Suprapubic skin (tissue), 4 donors: ENCODE data around the gene MCTP2. TPM values are rescaled to one million over a fixed set of nuclear protein-coding genes. Genes with fewer than 3 reads are reported as not detected.

ENCODE experiments used
- DNase-seq, 2 donors: peaks; one replicate each; pipeline ENCODE4 v3.0.0-alpha.2; 2019; ENCODE audit warnings: low spot score in 2 of 2
- H3K27ac ChIP-seq: fragments of 200-600 bp; sonication (generic); one replicate; pipeline ENCODE4 v1.5.1; 2019
- H3K27me3 ChIP-seq: fragments of 200-600 bp; sonication (generic); one replicate; pipeline ENCODE4 v1.5.1; 2019
- H3K36me3 ChIP-seq: fragments of 200-600 bp; sonication (generic); one replicate; pipeline ENCODE4 v1.5.1; 2019
- H3K4me1 ChIP-seq: fragments of 200-600 bp; sonication (generic); one replicate; pipeline ENCODE4 v1.5.1; 2019
- H3K4me3 ChIP-seq: fragments of 200-600 bp; sonication (generic); one replicate; pipeline ENCODE4 v1.5.1; 2019; ENCODE audit warnings: mild to moderate bottlenecking
- H3K9me3 ChIP-seq: fragments of 200-600 bp; sonication (generic); one replicate; pipeline ENCODE4 v1.5.1; 2019
- CTCF ChIP-seq, 2 donors: fragments of 200-600 bp in 1 of 2; fragments of 450-650 bp in 1 of 2; sonication (generic) in 1 of 2; IDR thresholded peaks; one replicate each; pipeline ENCODE4 v1.5.1; 2016 to 2019; ENCODE audit warnings: antibody characterized with exemption in 2 of 2, mild to moderate bottlenecking in 1 of 2, moderate library complexity in 1 of 2
- EP300 ChIP-seq: sonication (generic); formaldehyde crosslinking; IDR thresholded peaks from one replicate; pipeline ENCODE4 v1.6.1; 2017; ENCODE audit warnings: antibody characterized with exemption
- POLR2A ChIP-seq, 2 donors: fragments of 450-650 bp; IDR thresholded peaks; one replicate each; pipeline ENCODE4 v1.6.1; 2017; ENCODE audit warnings: antibody characterized with exemption in 2 of 2, mild to moderate bottlenecking in 2 of 2, moderate library complexity in 2 of 2
- POLR2AphosphoS5 ChIP-seq, 3 donors: sonication (generic); formaldehyde crosslinking; IDR thresholded peaks; one replicate each; pipeline ENCODE4 v1.6.1; 2017; ENCODE audit warnings: antibody characterized with exemption in 3 of 3
- WGBS: methylation state at CpG from one replicate; pipeline ENCODE4 v1.1.5; 2018; 5-methylcytosine and 5-hydroxymethylcytosine counted together
- total RNA-seq, 4 donors: library from RNA; depleted of rRNA; stranded (reverse); fragments of >200 nt; gene quantifications; one replicate each; pipeline ENCODE4 v1.1.0, GENCODE V29; 2016

MCTP2 gene
- total RNA-seq, 4 donors from 2014 or later: 17.2 to 41.8 (median 20.5) TPM

DNA sequence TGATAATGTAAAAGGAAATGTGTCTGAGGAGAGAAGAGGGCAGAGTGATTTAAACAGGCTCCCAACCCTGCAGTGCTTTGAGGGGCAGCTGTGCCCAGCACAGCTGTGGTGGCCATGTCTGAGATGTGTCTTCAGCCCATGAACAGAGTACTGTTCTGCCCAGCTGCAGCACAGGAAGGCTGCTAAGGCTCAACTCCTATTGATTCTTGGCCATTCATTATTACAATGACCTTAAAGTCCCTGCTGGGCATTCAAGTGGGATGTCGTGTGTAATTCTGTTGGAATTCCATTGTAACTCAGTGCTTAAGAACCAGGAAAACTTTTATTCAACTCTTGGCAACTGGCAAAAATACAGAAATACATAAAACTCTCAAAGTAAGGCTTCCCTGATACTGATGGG, 229.3 kb downstream of the MCTP2 start:
- DNase-seq: no peak
- no peaks in the 10 kb centered on the region for H3K9me3 ChIP-seq
- 86% methylated on average over 1 of the region's 1 CpG for WGBS
- H3K36me3 ChIP-seq: no peaks in the 10 kb centered on the region
- H3K27ac ChIP-seq: no peak overlapping the region
- H3K27me3 ChIP-seq: no peaks in the 10 kb centered on the region
- TF ChIP-seq POLR2A (IDR thresholded peaks at IDR 0.05) (no peak), EP300 (no peak), CTCF (IDR thresholded peaks at IDR 0.05) (no peak), POLR2AphosphoS5 (IDR thresholded peaks at IDR 0.05) (no peak)
- H3K4me1 ChIP-seq: no peaks in the 10 kb centered on the region
- no peak overlapping the region for H3K4me3 ChIP-seq

DNA sequence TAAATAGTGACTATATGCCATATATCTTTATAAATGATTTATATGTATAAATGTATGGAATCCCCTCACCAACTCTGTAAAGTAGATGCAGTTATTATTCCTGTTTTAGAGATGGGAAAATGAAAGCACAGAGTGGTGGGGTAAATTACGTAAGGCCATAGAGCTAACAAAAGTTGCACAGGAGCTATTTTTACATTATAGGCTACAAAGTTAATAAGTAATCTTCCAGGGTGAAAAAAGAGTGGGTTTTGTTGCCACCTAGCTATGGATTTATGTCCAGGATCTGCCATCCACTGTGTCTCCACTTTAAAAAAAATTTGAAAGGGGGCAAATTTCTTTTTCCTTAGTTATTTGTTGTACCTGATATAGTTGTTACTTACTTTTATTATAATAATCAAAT, 235.7 kb downstream of the MCTP2 start:
- H3K27ac ChIP-seq: no peak overlapping the region
- H3K9me3 ChIP-seq: no peaks in the 10 kb centered on the region
- no peaks in the 10 kb centered on the region for H3K27me3 ChIP-seq
- 95% methylated on average over 1 of the region's 1 CpG for WGBS
- H3K4me3 ChIP-seq: no peak overlapping the region
- DNase-seq: no peak
- H3K36me3 ChIP-seq: no peaks in the 10 kb centered on the region
- H3K4me1 ChIP-seq: peaks cover 10% of the 10 kb centered on the region
- TF ChIP-seq POLR2AphosphoS5 (IDR thresholded peaks at IDR 0.05) (no peak), EP300 (no peak), POLR2A (IDR thresholded peaks at IDR 0.05) (no peak), CTCF (IDR thresholded peaks at IDR 0.05) (no peak)

GRCh38 chr15:94470492-94470891, 239.1 kb downstream of the MCTP2 start:
- DNase-seq: no peak
- H3K27ac ChIP-seq: no peak overlapping the region
- peaks cover 10% of the 10 kb centered on the region for H3K4me1 ChIP-seq
- TF ChIP-seq EP300 (no peak), CTCF (IDR thresholded peaks at IDR 0.05) (no peak), POLR2AphosphoS5 (IDR thresholded peaks at IDR 0.05) (no peak), POLR2A (IDR thresholded peaks at IDR 0.05) (no peak)
- H3K9me3 ChIP-seq: no peaks in the 10 kb centered on the region
- H3K4me3 ChIP-seq: no peak overlapping the region
- H3K27me3 ChIP-seq: no peaks in the 10 kb centered on the region
- 33% methylated on average over 2 of the region's 2 CpGs for WGBS
- no peaks in the 10 kb centered on the region for H3K36me3 ChIP-seq

DNA sequence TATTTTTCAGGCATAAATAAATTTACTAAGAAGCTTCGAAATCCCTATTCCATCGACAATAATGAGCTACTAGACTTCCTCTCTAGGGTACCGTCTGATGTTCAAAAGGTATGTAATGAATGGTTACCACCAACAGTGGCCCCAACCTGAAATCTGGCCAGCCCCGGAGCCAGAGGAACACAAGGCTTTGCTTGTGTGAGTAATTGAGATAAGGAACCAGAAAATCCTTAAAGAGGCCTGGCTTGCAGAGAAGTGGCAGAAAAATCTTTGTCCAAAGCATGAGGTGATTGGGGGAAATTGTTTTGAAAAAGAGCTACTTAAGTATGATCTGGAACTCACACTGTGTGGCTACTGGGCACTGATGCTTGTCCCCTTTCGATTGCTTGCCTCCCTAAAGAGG, 245.3 kb downstream of the MCTP2 start:
- H3K36me3 ChIP-seq: no peaks in the 10 kb centered on the region
- H3K27ac ChIP-seq: no peak overlapping the region
- no peak for DNase-seq
- H3K27me3 ChIP-seq: no peaks in the 10 kb centered on the region
- no peak overlapping the region for H3K4me3 ChIP-seq
- no peaks in the 10 kb centered on the region for H3K4me1 ChIP-seq
- 85% methylated on average over 5 of the region's 5 CpGs for WGBS
- H3K9me3 ChIP-seq: no peaks in the 10 kb centered on the region
- TF ChIP-seq EP300 (no peak), CTCF (IDR thresholded peaks at IDR 0.05) (no peak), POLR2AphosphoS5 (IDR thresholded peaks at IDR 0.05) (no peak), POLR2A (IDR thresholded peaks at IDR 0.05) (no peak)

- no peak overlapping the region for H3K27ac ChIP-seq
- H3K27me3 ChIP-seq: no peaks in the 10 kb centered on the region
- WGBS: 79% methylated on average over 7 of the region's 7 CpGs
- TF ChIP-seq EP300 (no peak), POLR2A (IDR thresholded peaks at IDR 0.05) (no peak), POLR2AphosphoS5 (IDR thresholded peaks at IDR 0.05) (no peak), CTCF (IDR thresholded peaks at IDR 0.05) (no peak)
- H3K9me3 ChIP-seq: no peaks in the 10 kb centered on the region
- no peaks in the 10 kb centered on the region for H3K36me3 ChIP-seq
- H3K4me1 ChIP-seq: no peaks in the 10 kb centered on the region
- no peak overlapping the region for H3K4me3 ChIP-seq
- no peak for DNase-seq
Measured at GRCh38 chr15:94477913-94478553, 246.7 kb downstream of the MCTP2 start.
